Gastrocnemius medialis (tissue), 4 donors: ENCODE results near the gene PPRC1. TPM values are rescaled to one million over a fixed set of nuclear protein-coding genes. Genes with fewer than 3 reads are reported as not detected.

Experiments used
- ATAC-seq, 2 donors: fragments of 150-250 bp; one replicate each; pipeline ENCODE4 v1.9.1; 2016
- DNase-seq, 2 donors: peaks; one replicate each; pipeline ENCODE4 v3.0.0-alpha.2; 2019
- H3K27ac ChIP-seq, 4 donors: fragments of 200-600 bp; sonication (generic); 1 replicate in 1 of 4; 2 replicates in 3 of 4; pipeline ENCODE4 v1.5.1; 2016 to 2018; ENCODE audit warnings: mild to moderate bottlenecking in 2 of 4, moderate library complexity in 1 of 4
- H3K27me3 ChIP-seq, 3 donors: fragments of 200-600 bp; sonication (generic) in 2 of 3; 1 replicate in 1 of 3; 2 replicates in 2 of 3; pipeline versions ENCODE4 v1.5.1 to v1.6.0; 2016 to 2019; ENCODE audit warnings: mild to moderate bottlenecking in 1 of 3, moderate library complexity in 1 of 3
- H3K36me3 ChIP-seq, 2 donors: fragments of 200-600 bp; sonication (generic) in 1 of 2; one replicate each; pipeline ENCODE4 v1.5.1; 2017 to 2018
- H3K4me1 ChIP-seq, 2 donors: fragments of 200-600 bp; sonication (generic) in 1 of 2; one replicate each; pipeline ENCODE4 v1.5.1; 2016 to 2017; ENCODE audit warnings: mild to moderate bottlenecking in 2 of 2
- H3K4me3 ChIP-seq, 4 donors: fragments of 200-600 bp; sonication (generic) in 3 of 4; 1 replicate in 1 of 4; 2 replicates in 3 of 4; pipeline ENCODE4 v1.5.1; 2016 to 2019; ENCODE audit warnings: mild to moderate bottlenecking in 2 of 4
- H3K9me3 ChIP-seq, 3 donors: fragments of 200-600 bp; sonication (generic) in 2 of 3; 1 replicate in 1 of 3; 2 replicates in 2 of 3; pipeline ENCODE4 v1.5.1; 2016 to 2019
- POLR2A ChIP-seq, 2 donors: fragments of 450-650 bp; IDR thresholded peaks; one replicate each; pipeline ENCODE4 v1.6.1; 2017; ENCODE audit warnings: antibody characterized with exemption in 2 of 2, mild to moderate bottlenecking in 2 of 2, moderate library complexity in 2 of 2
- in situ Hi-C, 4 donors: fragments of 200-750 bp; cut with MboI; loops; one replicate each; pipeline versions ENCODE4 v1.15.0 to v1.8.0; 2017; ENCODE audit warnings: low sequenced_read_pairs in 4 of 4
- intact Hi-C: fragments of 100-400 bp; cut with DNase I; formaldehyde crosslinking; loops from one replicate; pipeline ENCODE4 v1.15.1; 2023; ENCODE audit warnings: low total_unique reads
- total RNA-seq, 4 donors: library from RNA; depleted of rRNA; stranded (reverse); fragments of >200 nt; gene quantifications; one replicate each; pipeline versions ENCODE4 v1.1.0 to v1.2.3, GENCODE V29; 2016
- TF ChIP-seq, protein P1 (sequence below), 5 experiments: fragments of 450-650 bp in 3 of 5; fragments of 200-600 bp in 2 of 5; sonication (generic) in 2 of 5; IDR thresholded peaks in 4 of 5; conservative IDR thresholded peaks in 1 of 5; 1 replicate in 4 of 5; 2 replicates in 1 of 5; pipeline ENCODE4 v1.5.1; 2016 to 2019; ENCODE audit warnings: antibody characterized with exemption in 5 of 5, mild to moderate bottlenecking in 3 of 5, moderate library complexity in 3 of 5

Gene PPRC1
- total RNA-seq, 4 donors from 2014 or later = 13.3 to 26.5 (median 17.1) TPM

DNA sequence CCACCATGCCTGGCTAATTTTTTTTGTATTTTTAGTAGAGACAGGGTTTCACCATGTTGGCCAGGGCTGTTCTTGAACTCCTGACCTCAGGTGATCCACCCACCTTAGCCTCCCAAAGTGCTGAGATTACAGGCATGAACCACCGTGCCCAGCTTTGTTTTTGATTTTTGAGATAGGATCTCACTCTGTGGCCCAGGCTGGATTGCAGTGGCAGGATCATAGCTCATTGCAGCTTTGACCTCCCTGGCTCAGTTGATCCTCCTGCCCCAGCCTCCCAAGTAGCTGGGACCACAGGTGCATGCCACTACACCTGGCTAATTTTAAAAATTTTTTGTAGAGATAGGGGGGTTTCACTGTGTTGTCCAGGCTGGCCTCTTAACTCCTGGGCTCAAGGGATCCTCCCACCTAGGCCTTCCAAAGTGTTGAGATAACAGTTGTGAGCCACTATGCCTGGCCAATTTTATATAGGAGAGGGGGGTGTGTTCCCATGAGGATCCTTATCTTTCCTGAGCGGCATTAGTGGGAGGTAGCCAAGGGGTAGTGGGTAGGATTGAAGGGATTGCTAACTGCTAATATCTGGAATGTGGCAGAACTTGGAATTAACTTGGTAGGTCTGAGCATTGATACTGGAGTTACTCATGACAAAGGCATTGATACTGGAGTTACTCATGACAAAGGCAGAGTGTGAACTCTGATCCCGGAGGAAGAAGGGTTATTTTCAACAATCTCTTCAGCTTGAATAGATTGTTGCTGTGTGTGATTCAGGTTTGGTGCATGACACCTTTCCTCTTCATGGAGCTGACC, 18.3 kb downstream of the PPRC1 start:
- in situ Hi-C loops (no loop called here), intact Hi-C loops (no loop called here)
- no peaks in the 10 kb centered on the region for H3K9me3 ChIP-seq
- H3K36me3 ChIP-seq = peaks cover 0 to 48% of the 10 kb centered on the region in 2 donors
- peak overlapping the region; percentile 82 to 97 (median 94) for H3K27ac ChIP-seq
- DNase-seq (no peak), ATAC-seq (no peak)
- H3K27me3 ChIP-seq = no peaks in the 10 kb centered on the region
- peak overlapping the region; percentile 75 to 99 (median 92) for H3K4me3 ChIP-seq
- H3K4me1 ChIP-seq = peaks cover 12 to 16% of the 10 kb centered on the region in 2 donors
- no peak for TF ChIP-seq POLR2A (IDR thresholded peaks at IDR 0.05)
- TF ChIP-seq, protein P1, sequence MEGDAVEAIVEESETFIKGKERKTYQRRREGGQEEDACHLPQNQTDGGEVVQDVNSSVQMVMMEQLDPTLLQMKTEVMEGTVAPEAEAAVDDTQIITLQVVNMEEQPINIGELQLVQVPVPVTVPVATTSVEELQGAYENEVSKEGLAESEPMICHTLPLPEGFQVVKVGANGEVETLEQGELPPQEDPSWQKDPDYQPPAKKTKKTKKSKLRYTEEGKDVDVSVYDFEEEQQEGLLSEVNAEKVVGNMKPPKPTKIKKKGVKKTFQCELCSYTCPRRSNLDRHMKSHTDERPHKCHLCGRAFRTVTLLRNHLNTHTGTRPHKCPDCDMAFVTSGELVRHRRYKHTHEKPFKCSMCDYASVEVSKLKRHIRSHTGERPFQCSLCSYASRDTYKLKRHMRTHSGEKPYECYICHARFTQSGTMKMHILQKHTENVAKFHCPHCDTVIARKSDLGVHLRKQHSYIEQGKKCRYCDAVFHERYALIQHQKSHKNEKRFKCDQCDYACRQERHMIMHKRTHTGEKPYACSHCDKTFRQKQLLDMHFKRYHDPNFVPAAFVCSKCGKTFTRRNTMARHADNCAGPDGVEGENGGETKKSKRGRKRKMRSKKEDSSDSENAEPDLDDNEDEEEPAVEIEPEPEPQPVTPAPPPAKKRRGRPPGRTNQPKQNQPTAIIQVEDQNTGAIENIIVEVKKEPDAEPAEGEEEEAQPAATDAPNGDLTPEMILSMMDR (IDR thresholded peaks at IDR 0.05 in 4 of 5, conservative IDR thresholded peaks at IDR 0.05 in 1 of 5) = no peak

DNA sequence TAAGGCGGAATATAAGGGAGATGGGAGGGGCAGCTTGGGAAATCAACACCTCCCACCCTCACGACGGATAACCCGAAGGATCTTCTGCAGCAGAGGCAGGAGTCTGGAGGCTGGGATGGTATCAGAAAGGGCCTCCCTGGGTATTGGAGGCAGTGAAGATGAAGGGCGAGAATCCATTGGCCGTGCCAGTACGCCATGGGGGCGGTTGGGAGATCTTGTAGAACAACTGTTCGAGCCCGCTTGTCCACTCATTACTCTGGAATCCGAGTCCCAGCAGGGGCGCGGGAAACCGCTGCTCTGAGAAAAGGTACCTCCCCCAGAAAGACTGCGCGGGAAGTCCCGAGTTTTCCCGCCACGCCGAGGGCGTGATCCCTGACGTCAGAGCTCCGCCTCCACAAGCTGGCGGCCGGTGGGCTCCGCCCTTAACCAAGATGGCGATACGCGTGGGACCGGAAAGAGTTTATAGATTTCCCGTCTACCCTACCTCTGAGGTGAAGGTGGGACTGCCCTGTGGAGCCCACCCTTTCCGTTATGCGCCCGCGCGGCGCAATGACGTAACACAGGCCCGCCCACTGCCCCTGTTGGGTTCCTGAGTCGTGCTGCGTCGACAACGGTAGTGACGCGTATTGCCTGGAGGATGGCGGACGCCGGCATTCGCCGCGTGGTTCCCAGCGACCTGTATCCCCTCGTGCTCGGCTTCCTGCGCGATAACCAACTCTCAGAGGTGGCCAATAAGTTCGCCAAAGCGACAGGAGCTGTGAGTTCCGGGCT, 19.1 kb downstream of the PPRC1 start, which contains the start of gene NOLC1:
Gene NOLC1 (plus strand): TSS at position 616 of the 771 bp plus-strand sequence. CDS start 22 bp downstream, at position 638.
- Histone ChIP-seq H3K27ac (peak within 1 kb of the TSS; percentile 82 to 97 (median 94)), H3K27me3 (no peaks in the 10 kb centered on the region), H3K4me1 (peaks cover 12 to 16% of the 10 kb centered on the region in 2 donors), H3K4me3 (peak within 1 kb of the TSS; percentile 75 to 99 (median 92)), H3K9me3 (no peaks in the 10 kb centered on the region), H3K36me3 (peaks cover 0 to 46% of the 10 kb centered on the region in 2 donors)
- in situ Hi-C loops = no loop called here
- DNase-seq (peak; percentile 96 to 99), ATAC-seq (peak; percentile 98 to 99)
- intact Hi-C loops = loop anchor here (1.0 kb wide), 5 partner anchors 19 to 350 kb away; partner anchors contain the start of genes ACTR1A, NFKB2, OGA and PPRC1
- TF ChIP-seq, protein P1 (IDR thresholded peaks at IDR 0.05 in 4 of 5, conservative IDR thresholded peaks at IDR 0.05 in 1 of 5) = peak in 1 of 5 experiments; percentile 24
- TF ChIP-seq POLR2A (IDR thresholded peaks at IDR 0.05) = peak; percentile 84 to 90

DNA sequence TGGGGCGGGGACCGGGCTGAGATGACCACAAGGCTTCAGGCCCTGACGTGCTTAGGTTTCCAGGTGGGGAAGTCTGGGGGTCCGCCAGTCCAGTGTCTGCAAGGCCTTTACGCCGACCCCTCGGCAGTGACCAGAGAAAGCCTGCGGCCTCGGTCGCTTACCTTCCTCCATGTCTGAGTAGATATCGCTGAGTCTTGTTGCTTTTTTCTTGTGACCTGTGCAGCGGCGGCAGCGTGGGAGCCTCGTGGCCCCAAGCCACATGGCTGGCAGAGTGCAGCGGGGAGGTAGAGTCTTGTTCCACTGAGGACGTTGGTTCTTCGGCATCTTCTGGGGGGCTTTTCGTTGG, 19.7 kb downstream of the PPRC1 start:
- Histone ChIP-seq H3K27me3 (no peaks in the 10 kb centered on the region), H3K4me1 (peaks cover 12 to 16% of the 10 kb centered on the region in 2 donors), H3K36me3 (peaks cover 0 to 47% of the 10 kb centered on the region in 2 donors), H3K4me3 (peak overlapping the region; percentile 75 to 99 (median 92)), H3K27ac (peak overlapping the region; percentile 82 to 97 (median 94)), H3K9me3 (no peaks in the 10 kb centered on the region)
- intact Hi-C loops (loop anchor here (1.0 kb wide), 5 partner anchors 19 to 350 kb away; partner anchors contain the start of genes ACTR1A, NFKB2, OGA and PPRC1), in situ Hi-C loops (no loop called here)
- ATAC-seq (peak; percentile 13 to 26), DNase-seq (peak in 1 of 2 donors; percentile 30)
- TF ChIP-seq POLR2A (IDR thresholded peaks at IDR 0.05) = no peak
- TF ChIP-seq, protein P1 (IDR thresholded peaks at IDR 0.05 in 4 of 5, conservative IDR thresholded peaks at IDR 0.05 in 1 of 5) = no peak

DNA sequence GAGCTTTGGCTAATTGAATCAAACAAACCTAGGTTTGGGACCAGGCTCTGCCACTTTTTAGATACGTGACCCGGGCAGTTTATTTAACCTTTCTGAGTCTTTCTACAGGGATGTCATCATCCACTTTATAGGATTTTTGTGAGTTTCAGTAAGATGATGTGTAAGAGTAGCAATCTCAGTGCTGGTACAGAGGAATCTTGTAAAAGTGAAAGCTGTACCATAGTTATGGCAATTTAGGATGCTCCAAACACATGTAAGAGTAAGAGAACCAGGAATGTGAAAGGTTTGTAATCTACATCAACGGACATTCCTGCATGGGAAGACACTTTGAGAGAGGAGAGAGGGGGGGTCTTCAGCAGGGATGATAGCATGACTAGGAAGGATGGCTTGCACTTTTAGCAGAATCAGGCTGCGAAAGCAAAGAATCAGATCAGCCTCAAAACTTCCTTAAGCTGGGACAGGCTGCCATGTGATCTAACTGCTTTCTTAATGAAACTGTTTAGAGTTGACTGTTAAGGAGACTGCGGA, 20.3 kb downstream of the PPRC1 start:
- peak overlapping the region; percentile 82 to 97 (median 94) for H3K27ac ChIP-seq
- in situ Hi-C loops (no loop called here), intact Hi-C loops (no loop called here)
- no peaks in the 10 kb centered on the region for H3K27me3 ChIP-seq
- DNase-seq (no peak), ATAC-seq (no peak)
- H3K36me3 ChIP-seq = peaks cover 0 to 47% of the 10 kb centered on the region in 2 donors
- H3K9me3 ChIP-seq = no peaks in the 10 kb centered on the region
- peaks cover 12 to 16% of the 10 kb centered on the region in 2 donors for H3K4me1 ChIP-seq
- H3K4me3 ChIP-seq = peak overlapping the region; percentile 75 to 99 (median 92)
- TF ChIP-seq, protein P1 (IDR thresholded peaks at IDR 0.05 in 4 of 5, conservative IDR thresholded peaks at IDR 0.05 in 1 of 5) = no peak
- no peak for TF ChIP-seq POLR2A (IDR thresholded peaks at IDR 0.05)
